H1 (cell line): ENCODE measurements around the gene EIF4E. TPM values are rescaled to one million over a fixed set of nuclear protein-coding genes. Genes with fewer than 3 reads are reported as not detected.

Source experiments
- CTCF ChIA-PET: fragments of 300-600 bp; sonication (Branson Sonifier 250); formaldehyde crosslinking; loops from one replicate; lab custom pipeline; 2021; ENCODE audit not compliant: partially characterized antibody; lab: Charles Lee
- POLR2A ChIA-PET: fragments of 300-600 bp; sonication (Branson Sonifier 250); formaldehyde crosslinking; loops from one replicate; lab custom pipeline; 2021; ENCODE audit warnings: inconsistent platforms; ENCODE audit not compliant: partially characterized antibody; lab: Charles Lee
- DNase-seq, 2 experiments: peaks; one replicate each; pipeline versions ENCODE4 v3.0.0 to v3.0.0-alpha.2; 2010 to 2022; ENCODE audit warnings: low spot score in 2 of 2, low read depth in 1 of 2, mixed read lengths in 1 of 2
- FAIRE-seq: peaks from 2 replicates; lab custom pipeline; 2011; peaks lifted over from hg19 to GRCh38; lab: Jason Lieb, UNC
- H2AFZ ChIP-seq: 2 replicates; pipeline ENCODE4 v1.8.1; 2012; ENCODE audit warnings: low read length, inconsistent platforms
- H2AK5ac ChIP-seq: 2 replicates; pipeline ENCODE4 v1.6.1; 2013; ENCODE audit warnings: low read depth, low read length
- H2BK120ac ChIP-seq: replicated peaks from 2 replicates; pipeline ENCODE3; 2013; ENCODE audit warnings: low read depth, low read length, inconsistent platforms
- H2BK12ac ChIP-seq: 2 replicates; pipeline ENCODE4 v1.6.1; 2013; ENCODE audit warnings: low read depth, low read length
- H2BK15ac ChIP-seq: 2 replicates; pipeline ENCODE4 v1.6.1; 2013; ENCODE audit warnings: low read length
- H2BK20ac ChIP-seq: 2 replicates; pipeline ENCODE4 v1.6.1; 2013; ENCODE audit warnings: low read length
- H2BK5ac ChIP-seq: 2 replicates; pipeline ENCODE4 v1.6.1; 2013; ENCODE audit warnings: low read depth, low read length
- H3K14ac ChIP-seq: 2 replicates; pipeline ENCODE4 v1.6.1; 2013; ENCODE audit warnings: inconsistent platforms; ENCODE audit not compliant: insufficient read length
- H3K18ac ChIP-seq: 2 replicates; pipeline ENCODE4 v1.6.1; 2013; ENCODE audit warnings: low read length; ENCODE audit errors: extremely low read depth
- H3K23ac ChIP-seq: 2 replicates; pipeline ENCODE4 v1.6.1; 2013; ENCODE audit warnings: inconsistent platforms; ENCODE audit not compliant: insufficient read length
- H3K23me2 ChIP-seq: 2 replicates; pipeline ENCODE4 v1.6.1; 2013; ENCODE audit warnings: low read depth, low read length
- H3K27ac ChIP-seq: 2 replicates; pipeline ENCODE4 v1.6.1; 2011; ENCODE audit warnings: low read depth, low read length, inconsistent platforms
- H3K27me3 ChIP-seq, 4 experiments: replicated peaks in 1 of 4; 1 replicate in 1 of 4; 2 replicates in 3 of 4; pipeline versions ENCODE4 v1.6.1 to v1.8.1; 2011 to 2013; ENCODE audit warnings: low read length in 3 of 4, mild to moderate bottlenecking in 3 of 4, inconsistent platforms in 2 of 4, mixed read lengths in 2 of 4, moderate library complexity in 1 of 4; ENCODE audit not compliant: control insufficient read depth in 3 of 4, insufficient read depth in 3 of 4; ENCODE audit errors: extremely low read depth in 1 of 4
- H3K36me3 ChIP-seq, 4 experiments: 2 replicates each; pipeline versions ENCODE4 v1.6.1 to v1.8.1; 2011 to 2013; ENCODE audit warnings: mild to moderate bottlenecking in 4 of 4, low read length in 3 of 4, moderate library complexity in 2 of 4, control low read depth in 1 of 4, inconsistent platforms in 1 of 4; ENCODE audit not compliant: insufficient read depth in 4 of 4, control insufficient read depth in 2 of 4
- H3K4ac ChIP-seq: replicated peaks from 2 replicates; pipeline ENCODE3; 2013; ENCODE audit warnings: low read length, low read depth, mixed read lengths, inconsistent platforms; ENCODE audit not compliant: insufficient read length
- H3K4me1 ChIP-seq, 4 experiments: replicated peaks in 1 of 4; 1 replicate in 1 of 4; 2 replicates in 3 of 4; pipeline versions ENCODE4 v1.6.1 to v1.8.1; 2011 to 2013; ENCODE audit warnings: low read length in 3 of 4, inconsistent platforms in 2 of 4, mixed read lengths in 1 of 4; ENCODE audit not compliant: insufficient read depth in 4 of 4, control insufficient read depth in 3 of 4
- H3K4me2 ChIP-seq, 2 experiments: 2 replicates each; pipeline versions ENCODE4 v1.6.1 to v1.8.1; 2011 to 2013; ENCODE audit warnings: low read depth in 2 of 2, low read length in 2 of 2, control low read depth in 1 of 2, inconsistent platforms in 1 of 2, mild to moderate bottlenecking in 1 of 2; ENCODE audit not compliant: insufficient read depth in 1 of 2
- H3K4me3 ChIP-seq, 4 experiments: fragments of 200-600, 300-600 bp in 1 of 4; sonication (generic), shearing (Covaris generic), sonication (Bioruptor Twin) in 1 of 4; 2 replicates each; pipeline versions ENCODE4 v1.5.1 to v1.8.1; 2011 to 2016; ENCODE audit warnings: low read length in 4 of 4, low read depth in 3 of 4, control low read depth in 2 of 4, inconsistent platforms in 2 of 4, mild to moderate bottlenecking in 2 of 4, mixed read lengths in 1 of 4, moderate library complexity in 1 of 4; ENCODE audit not compliant: insufficient read depth in 2 of 4; ENCODE audit errors: extremely low read depth in 1 of 4
- H3K56ac ChIP-seq: replicated peaks from 2 replicates; pipeline ENCODE3; 2013; ENCODE audit warnings: low read depth, mild to moderate bottlenecking, mixed read lengths, low read length, inconsistent platforms; ENCODE audit not compliant: insufficient read length
- H3K79me1 ChIP-seq: 2 replicates; pipeline ENCODE4 v1.6.1; 2013; ENCODE audit warnings: low read depth, low read length, control low read depth
- H3K79me2 ChIP-seq, 2 experiments: 2 replicates each; pipeline versions ENCODE4 v1.6.1 to v1.8.1; 2012 to 2013; ENCODE audit warnings: low read length in 2 of 2, mild to moderate bottlenecking in 2 of 2, inconsistent platforms in 1 of 2; ENCODE audit not compliant: insufficient read depth in 2 of 2, control insufficient read depth in 1 of 2
- H3K9ac ChIP-seq, 4 experiments: replicated peaks in 1 of 4; 1 replicate in 1 of 4; 2 replicates in 3 of 4; pipeline versions ENCODE4 v1.6.1 to v1.8.1; 2011 to 2013; ENCODE audit warnings: low read depth in 3 of 4, low read length in 3 of 4, control low read depth in 2 of 4, mild to moderate bottlenecking in 2 of 4, moderate library complexity in 2 of 4, inconsistent platforms in 1 of 4; ENCODE audit errors: extremely low read depth in 1 of 4
- H3K9me3 ChIP-seq, 2 experiments: 2 replicates each; pipeline versions ENCODE4 v1.6.1 to v1.8.1; 2012 to 2013; ENCODE audit warnings: mild to moderate bottlenecking in 2 of 2, moderate library complexity in 2 of 2, control low read depth in 1 of 2, inconsistent platforms in 1 of 2, low read depth in 1 of 2, low read length in 1 of 2, mixed read lengths in 1 of 2; ENCODE audit not compliant: insufficient read depth in 2 of 2
- H4K20me1 ChIP-seq, 2 experiments: replicated peaks in 1 of 2; 2 replicates each; pipeline versions ENCODE3 to v1.8.1; 2011 to 2013; ENCODE audit warnings: inconsistent platforms in 2 of 2, low read length in 2 of 2, mild to moderate bottlenecking in 1 of 2; ENCODE audit not compliant: insufficient read depth in 2 of 2, control insufficient read depth in 1 of 2
- H4K5ac ChIP-seq: 2 replicates; pipeline ENCODE4 v1.6.1; 2013; ENCODE audit warnings: low read length, low read depth, mixed read lengths, inconsistent platforms; ENCODE audit not compliant: insufficient read length
- H4K8ac ChIP-seq: 2 replicates; pipeline ENCODE4 v1.8.0; 2013; ENCODE audit warnings: mild to moderate bottlenecking, moderate library complexity, low read length, inconsistent platforms; ENCODE audit not compliant: insufficient read depth; ENCODE audit errors: extremely low read depth
- H4K91ac ChIP-seq: replicated peaks from 2 replicates; pipeline ENCODE3; 2013; ENCODE audit warnings: low read length, mixed read lengths, inconsistent platforms; ENCODE audit not compliant: insufficient read length
- EGR1 ChIP-seq: IDR thresholded peaks from 2 replicates; pipeline ENCODE4 v1.6.1; 2011; ENCODE audit warnings: low read depth, low read length, borderline replicate concordance
- EP300 ChIP-seq, 2 experiments: IDR thresholded peaks; 1 replicate in 1 of 2; 2 replicates in 1 of 2; pipeline ENCODE4 v1.6.1; 2011 to 2012; ENCODE audit warnings: low read depth in 2 of 2, low read length in 2 of 2, mild to moderate bottlenecking in 2 of 2, borderline replicate concordance in 1 of 2, inconsistent platforms in 1 of 2, moderate library complexity in 1 of 2
- EZH2 ChIP-seq: fragments of 200-600 bp; sonication (generic); IDR thresholded peaks from 2 replicates; pipeline ENCODE4 v1.7.1; 2012; ENCODE audit warnings: low read depth, mild to moderate bottlenecking, moderate library complexity, low read length, inconsistent platforms; ENCODE audit not compliant: severe bottlenecking
- HDAC2 ChIP-seq, 2 experiments: fragments of 300-600 bp in 1 of 2; sonication (generic) in 1 of 2; IDR thresholded peaks; 2 replicates each; pipeline ENCODE4 v1.6.1; 2011 to 2012; ENCODE audit warnings: low read depth in 2 of 2, low read length in 2 of 2, mild to moderate bottlenecking in 2 of 2, moderate library complexity in 2 of 2, borderline replicate concordance in 1 of 2, inconsistent platforms in 1 of 2
- JUND ChIP-seq: IDR thresholded peaks from 2 replicates; pipeline ENCODE4 v1.6.1; 2011; ENCODE audit warnings: mild to moderate bottlenecking, improper control_type of control experiment, low read length
- MAFK ChIP-seq: IDR thresholded peaks from 2 replicates; pipeline ENCODE4 v1.6.1; 2012; ENCODE audit warnings: low read depth, mild to moderate bottlenecking, improper control_type of control experiment, low read length
- POLR2A ChIP-seq, 2 experiments: IDR thresholded peaks; 1 replicate in 1 of 2; 2 replicates in 1 of 2; pipeline ENCODE4 v1.6.1; 2011; ENCODE audit warnings: low read depth in 2 of 2, low read length in 2 of 2, mild to moderate bottlenecking in 2 of 2; ENCODE audit errors: control extremely low read depth in 1 of 2
- RAD21 ChIP-seq, 2 experiments: IDR thresholded peaks in 1 of 2; conservative IDR thresholded peaks in 1 of 2; 2 replicates each; pipeline ENCODE4 v1.6.1; 2011; ENCODE audit warnings: low read depth in 2 of 2, low read length in 2 of 2, improper control_type of control experiment in 1 of 2, inconsistent platforms in 1 of 2, mild to moderate bottlenecking in 1 of 2, moderate library complexity in 1 of 2
- SP4 ChIP-seq: IDR thresholded peaks from 2 replicates; pipeline ENCODE4 v1.6.1; 2012; ENCODE audit warnings: low read length, inconsistent platforms
- SRF ChIP-seq: IDR thresholded peaks from 2 replicates; pipeline ENCODE4 v1.6.1; 2011; ENCODE audit warnings: mild to moderate bottlenecking, low read depth, low read length, moderate library complexity
- SUZ12 ChIP-seq: fragments of 200-600 bp; sonication (generic); IDR thresholded peaks from 2 replicates; pipeline ENCODE4 v1.6.1; 2012; ENCODE audit warnings: mild to moderate bottlenecking, inconsistent platforms, low read length, moderate library complexity, mixed read lengths
- TBP ChIP-seq: IDR thresholded peaks from 2 replicates; pipeline ENCODE4 v1.6.1; 2011; ENCODE audit warnings: low read depth, low read length, improper control_type of control experiment
- WGBS, 2 experiments: shearing (Covaris generic) in 1 of 2; methylation state at CpG; one replicate each; pipeline versions ENCODE4 v1.1.6 to v1.1.7; 2013 to 2015; ENCODE audit warnings: low lambda C conversion rate in 2 of 2, mixed read lengths in 2 of 2, inconsistent platforms in 1 of 2, low coverage in 1 of 2, missing lambda C conversion rate in 1 of 2; ENCODE audit not compliant: insufficient replicate concordance in 2 of 2, insufficient coverage in 1 of 2, insufficient read length in 1 of 2; ENCODE audit errors: extremely low coverage in 1 of 2, missing lambda C conversion rate in 1 of 2; 5-methylcytosine and 5-hydroxymethylcytosine counted together
- polyA plus RNA-seq, 7 experiments: library from polyadenylated mRNA; depleted of rRNA in 3 of 7; stranded (reverse) in 5 of 7; unstranded in 2 of 7; fragments of >200 nt in 5 of 7; fragments of 200-250 nt in 2 of 7; gene quantifications; 1 replicate in 5 of 7; 2 replicates in 1 of 7; 4 replicates in 1 of 7; pipeline versions ENCODE4 v1.2.1 to v1.2.3, GENCODE V29; 2011 to 2013; ENCODE audit warnings: missing spikeins in 2 of 7, mixed read lengths in 2 of 7
- total RNA-seq: library from RNA; stranded (reverse); fragmentation: NEBNext Ultra II Directional; extraction: Animal tissue kit (Norgen Biotek cat#: 25700); gene quantifications from 2 replicates; pipeline ENCODE4 v1.2.1, GENCODE V29; 2021
- TF ChIP-seq, protein P1 (sequence below): IDR thresholded peaks from 2 replicates; pipeline ENCODE4 v1.6.1; 2011; ENCODE audit warnings: low read depth, mild to moderate bottlenecking, low read length; ENCODE audit not compliant: insufficient read depth

Gene EIF4E
- total and polyA plus RNA-seq, 2 of the 8 experiments (the other 6 are each of a cell fraction or from before 2014, with no cell fraction given) = 59.6 to 185 TPM

GRCh38 chr4:98919996-98920395 lies 8.9 kb downstream of the EIF4E start:
- no peak overlapping the region for H3K23ac ChIP-seq
- H2BK12ac ChIP-seq = no peak overlapping the region
- H3K4me1 ChIP-seq = peaks cover 0 to 2% (median 1%) of the 10 kb centered on the region in 4 experiments; a peak in 1 of 7 replicates
- H2AFZ ChIP-seq = no peak overlapping the region
- DNase-seq = no peak
- H3K56ac ChIP-seq = no peak overlapping the region
- H3K9me3 ChIP-seq = no peaks in the 10 kb centered on the region
- H3K79me1 ChIP-seq = no peaks in the 10 kb centered on the region
- H3K27me3 ChIP-seq = no peaks in the 10 kb centered on the region
- no peak overlapping the region for H4K91ac ChIP-seq
- FAIRE-seq = no peak
- H3K4me2 ChIP-seq = no peak overlapping the region
- no peak overlapping the region for H3K4me3 ChIP-seq
- no peak overlapping the region for H2AK5ac ChIP-seq
- no peak overlapping the region for H3K18ac ChIP-seq
- no peak overlapping the region for H4K8ac ChIP-seq
- no peak overlapping the region for H3K9ac ChIP-seq
- H2BK5ac ChIP-seq = no peak overlapping the region
- H3K27ac ChIP-seq = no peak overlapping the region
- no peaks in the 10 kb centered on the region; the same call in 1 of the 2 replicates for H3K23me2 ChIP-seq
- no peak overlapping the region for H3K4ac ChIP-seq
- ChIA-PET POLR2A (interaction anchor here (1.0 kb wide), 1 partner anchor 8 kb away, joined by 5 read pairs; no protein-coding TSS in a partner anchor), CTCF (interaction anchor here (0.7 kb wide), 1 partner anchor 137 kb away, joined by 3 read pairs; no protein-coding TSS in a partner anchor)
- WGBS, 2 experiments = 100% methylated on average over 2 of the region's 2 CpGs; no CpG with 5 or more reads in 1 of the 2 experiments
- H2BK20ac ChIP-seq = no peak overlapping the region
- no peak overlapping the region for H4K5ac ChIP-seq
- H2BK120ac ChIP-seq = no peak overlapping the region
- peaks cover 67 to 99% of the 10 kb centered on the region in 2 experiments for H3K79me2 ChIP-seq
- no peak overlapping the region for H3K14ac ChIP-seq
- H3K36me3 ChIP-seq = peaks cover 0 to 13% (median 0%) of the 10 kb centered on the region in 4 experiments; a peak in 1 of 8 replicates
- H2BK15ac ChIP-seq = no peak overlapping the region
- H4K20me1 ChIP-seq = peaks cover 8% of the 10 kb centered on the region in 2 experiments
- TF ChIP-seq TBP (no peak), JUND (no peak), RAD21 (IDR thresholded peaks at IDR 0.05 in 1 of 2, conservative IDR thresholded peaks at IDR 0.05 in 1 of 2; ENCODE audit: low read depth in 2 of 2, low read length in 2 of 2) (no peak), SUZ12 (no peak), EZH2 (no peak), HDAC2 (IDR thresholded peaks at IDR 0.05; ENCODE audit: borderline replicate concordance in 1 of 2, low read depth in 2 of 2, low read length in 2 of 2) (no peak), POLR2A (IDR thresholded peaks at IDR 0.05; ENCODE audit: control extremely low read depth in 1 of 2, low read depth in 2 of 2, low read length in 2 of 2) (no peak), MAFK (no peak), EGR1 (no peak), SP4 (no peak), EP300 (IDR thresholded peaks at IDR 0.05; ENCODE audit: borderline replicate concordance in 1 of 2, low read depth in 2 of 2, low read length in 2 of 2) (no peak), SRF (no peak)
- TF ChIP-seq, protein P1, sequence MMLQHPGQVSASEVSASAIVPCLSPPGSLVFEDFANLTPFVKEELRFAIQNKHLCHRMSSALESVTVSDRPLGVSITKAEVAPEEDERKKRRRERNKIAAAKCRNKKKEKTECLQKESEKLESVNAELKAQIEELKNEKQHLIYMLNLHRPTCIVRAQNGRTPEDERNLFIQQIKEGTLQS = no peak
